ENCODE data around the gene C1QB. TPM values are rescaled to one million over a fixed set of nuclear protein-coding genes. Genes with fewer than 3 reads are reported as not detected.

The C1QB gene
- total and polyA plus RNA-seq, 9 of the 15 experiments (the other 6 are each of a cell fraction or from before 2014, with no cell fraction given) = 0.55 TPM; not detected in 8

DNA sequence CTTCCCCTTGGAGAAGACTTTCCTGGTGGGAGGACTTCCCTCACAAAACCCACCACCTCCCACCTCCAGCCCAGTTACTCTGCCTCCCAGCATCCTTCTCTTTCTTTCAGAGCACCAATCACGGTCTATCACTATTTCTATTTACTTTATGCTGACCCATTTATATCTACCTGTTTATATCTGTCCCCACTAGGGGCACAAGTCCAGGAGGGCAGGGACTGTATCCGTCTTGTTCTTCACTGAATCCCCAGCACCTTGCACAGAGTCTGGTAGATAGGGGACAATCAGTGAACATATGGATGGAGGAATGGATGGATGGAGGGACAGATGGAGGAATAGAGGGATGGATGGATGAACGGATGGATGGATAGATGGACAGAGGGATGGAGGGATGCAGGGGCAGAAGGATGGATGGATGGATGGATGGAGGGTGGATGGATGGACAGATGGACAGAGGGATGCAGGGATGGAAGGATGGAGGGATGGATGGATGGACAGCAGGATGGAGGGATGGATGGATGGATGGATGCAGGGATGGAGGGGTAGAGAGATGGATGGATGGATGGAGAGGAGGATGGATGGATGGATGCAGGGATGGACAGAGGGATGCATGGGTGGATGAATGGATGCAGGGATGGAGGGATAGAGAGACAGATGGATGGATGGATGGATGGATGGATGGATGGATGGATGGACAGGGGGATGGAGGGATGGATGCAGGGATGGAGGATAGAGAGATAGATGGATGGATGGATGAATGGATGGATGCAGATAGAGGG is 5.5 kb downstream of the C1QB start:
- no peak for ATAC-seq
- Histone ChIP-seq H3K79me2 (ENCODE audit: control insufficient read depth, insufficient read depth, low read length) (no peaks in the 10 kb centered on the region), H3K27me3 (ENCODE audit: control insufficient read depth in 2 of 2, insufficient read depth in 2 of 2, low read length in 2 of 2) (peaks cover under 1 to 29% of the 10 kb centered on the region in 2 experiments; a peak in 4 of 5 replicates), H3K36me3 (ENCODE audit: control insufficient read depth, insufficient read depth, low read length) (no peaks in the 10 kb centered on the region), H3K4me1 (replicated peaks in 1 of 2; ENCODE audit: control insufficient read depth in 2 of 2, insufficient read depth in 2 of 2, low read length in 2 of 2) (peaks cover 0 to 4% of the 10 kb centered on the region in 2 experiments; a peak in 1 of 5 replicates), H2AFZ (ENCODE audit: low read depth, low read length) (no peak overlapping the region), H3K9me1 (ENCODE audit: control insufficient read depth, insufficient read depth, low read length) (no peaks in the 10 kb centered on the region), H3K4me2 (ENCODE audit: insufficient read depth, low read length) (no peak overlapping the region), H3K27ac (ENCODE audit: extremely low read depth, low read depth, low read length) (no peak overlapping the region), H4K20me1 (replicated peaks; ENCODE audit: control insufficient read depth, insufficient read depth, low read length) (peaks cover 6% of the 10 kb centered on the region), H3K4me3 (no peak overlapping the region), H3K9ac (ENCODE audit: insufficient read depth in 1 of 2, low read depth in 2 of 2, low read length in 2 of 2) (no peak overlapping the region), H3K9me3 (replicated peaks; ENCODE audit: control insufficient read depth, insufficient read depth, low read depth, low read length) (no peaks in the 10 kb centered on the region)
- ChIA-PET POLR2A (interaction anchor here (1.0 kb wide), 1 partner anchor 22 kb away, joined by 4 read pairs; the partner anchor contains the start of gene C1QA), CTCF (ENCODE audit: low intra/inter-chr PET ratio) (no interaction called here)
- no peak for FAIRE-seq
- in situ Hi-C loops (cut with MboI) = no loop called here
- no peak for TF ChIP-seq NFXL1 (CRISPR knock-in tag; IDR thresholded peaks at IDR 0.05)
- TF ChIP-seq SETDB1 (IDR thresholded peaks at IDR 0.05; ENCODE audit: low read length) = no peak
- TF ChIP-seq HDAC1 (IDR thresholded peaks at IDR 0.05) = peak in 1 of 2 experiments; percentile 81; a peak in 2 of 4 replicates
- peak; percentile 46; the same call in 1 of the 2 replicates for TF ChIP-seq ELF4 (CRISPR knock-in tag; IDR thresholded peaks at IDR 0.05)
- TF ChIP-seq, protein P1, sequence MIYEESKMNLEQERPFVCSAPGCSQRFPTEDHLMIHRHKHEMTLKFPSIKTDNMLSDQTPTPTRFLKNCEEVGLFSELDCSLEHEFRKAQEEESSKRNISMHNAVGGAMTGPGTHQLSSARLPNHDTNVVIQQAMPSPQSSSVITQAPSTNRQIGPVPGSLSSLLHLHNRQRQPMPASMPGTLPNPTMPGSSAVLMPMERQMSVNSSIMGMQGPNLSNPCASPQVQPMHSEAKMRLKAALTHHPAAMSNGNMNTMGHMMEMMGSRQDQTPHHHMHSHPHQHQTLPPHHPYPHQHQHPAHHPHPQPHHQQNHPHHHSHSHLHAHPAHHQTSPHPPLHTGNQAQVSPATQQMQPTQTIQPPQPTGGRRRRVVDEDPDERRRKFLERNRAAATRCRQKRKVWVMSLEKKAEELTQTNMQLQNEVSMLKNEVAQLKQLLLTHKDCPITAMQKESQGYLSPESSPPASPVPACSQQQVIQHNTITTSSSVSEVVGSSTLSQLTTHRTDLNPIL (CRISPR knock-in tag; IDR thresholded peaks at IDR 0.05) = no peak
- peak; percentile 82 for TF ChIP-seq CTBP1 (IDR thresholded peaks at IDR 0.05; ENCODE audit: borderline replicate concordance)
- TF ChIP-seq KDM1A (IDR thresholded peaks at IDR 0.05) = peak; percentile 75 to 79; a peak in 3 of 4 replicates
- TF ChIP-seq, protein P2, sequence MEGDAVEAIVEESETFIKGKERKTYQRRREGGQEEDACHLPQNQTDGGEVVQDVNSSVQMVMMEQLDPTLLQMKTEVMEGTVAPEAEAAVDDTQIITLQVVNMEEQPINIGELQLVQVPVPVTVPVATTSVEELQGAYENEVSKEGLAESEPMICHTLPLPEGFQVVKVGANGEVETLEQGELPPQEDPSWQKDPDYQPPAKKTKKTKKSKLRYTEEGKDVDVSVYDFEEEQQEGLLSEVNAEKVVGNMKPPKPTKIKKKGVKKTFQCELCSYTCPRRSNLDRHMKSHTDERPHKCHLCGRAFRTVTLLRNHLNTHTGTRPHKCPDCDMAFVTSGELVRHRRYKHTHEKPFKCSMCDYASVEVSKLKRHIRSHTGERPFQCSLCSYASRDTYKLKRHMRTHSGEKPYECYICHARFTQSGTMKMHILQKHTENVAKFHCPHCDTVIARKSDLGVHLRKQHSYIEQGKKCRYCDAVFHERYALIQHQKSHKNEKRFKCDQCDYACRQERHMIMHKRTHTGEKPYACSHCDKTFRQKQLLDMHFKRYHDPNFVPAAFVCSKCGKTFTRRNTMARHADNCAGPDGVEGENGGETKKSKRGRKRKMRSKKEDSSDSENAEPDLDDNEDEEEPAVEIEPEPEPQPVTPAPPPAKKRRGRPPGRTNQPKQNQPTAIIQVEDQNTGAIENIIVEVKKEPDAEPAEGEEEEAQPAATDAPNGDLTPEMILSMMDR (IDR thresholded peaks at IDR 0.05 in 2 of 3, conservative IDR thresholded peaks at IDR 0.05 in 1 of 3; ENCODE audit: insufficient read depth in 2 of 3, low read depth in 1 of 3, low read length in 3 of 3) = peak in 2 of 3 experiments; percentile 14 to 21; a peak in 1 of 6 replicates
- TF ChIP-seq, protein P3, sequence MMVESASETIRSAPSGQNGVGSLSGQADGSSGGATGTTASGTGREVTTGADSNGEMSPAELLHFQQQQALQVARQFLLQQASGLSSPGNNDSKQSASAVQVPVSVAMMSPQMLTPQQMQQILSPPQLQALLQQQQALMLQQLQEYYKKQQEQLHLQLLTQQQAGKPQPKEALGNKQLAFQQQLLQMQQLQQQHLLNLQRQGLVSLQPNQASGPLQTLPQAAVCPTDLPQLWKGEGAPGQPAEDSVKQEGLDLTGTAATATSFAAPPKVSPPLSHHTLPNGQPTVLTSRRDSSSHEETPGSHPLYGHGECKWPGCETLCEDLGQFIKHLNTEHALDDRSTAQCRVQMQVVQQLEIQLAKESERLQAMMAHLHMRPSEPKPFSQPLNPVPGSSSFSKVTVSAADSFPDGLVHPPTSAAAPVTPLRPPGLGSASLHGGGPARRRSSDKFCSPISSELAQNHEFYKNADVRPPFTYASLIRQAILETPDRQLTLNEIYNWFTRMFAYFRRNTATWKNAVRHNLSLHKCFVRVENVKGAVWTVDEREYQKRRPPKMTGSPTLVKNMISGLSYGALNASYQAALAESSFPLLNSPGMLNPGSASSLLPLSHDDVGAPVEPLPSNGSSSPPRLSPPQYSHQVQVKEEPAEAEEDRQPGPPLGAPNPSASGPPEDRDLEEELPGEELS (CRISPR knock-in tag; IDR thresholded peaks at IDR 0.05; ENCODE audit: borderline replicate concordance) = no peak
- TF ChIP-seq NFYB (IDR thresholded peaks at IDR 0.05; ENCODE audit: extremely low read depth, insufficient read length) = no peak
- TF ChIP-seq, protein P4, sequence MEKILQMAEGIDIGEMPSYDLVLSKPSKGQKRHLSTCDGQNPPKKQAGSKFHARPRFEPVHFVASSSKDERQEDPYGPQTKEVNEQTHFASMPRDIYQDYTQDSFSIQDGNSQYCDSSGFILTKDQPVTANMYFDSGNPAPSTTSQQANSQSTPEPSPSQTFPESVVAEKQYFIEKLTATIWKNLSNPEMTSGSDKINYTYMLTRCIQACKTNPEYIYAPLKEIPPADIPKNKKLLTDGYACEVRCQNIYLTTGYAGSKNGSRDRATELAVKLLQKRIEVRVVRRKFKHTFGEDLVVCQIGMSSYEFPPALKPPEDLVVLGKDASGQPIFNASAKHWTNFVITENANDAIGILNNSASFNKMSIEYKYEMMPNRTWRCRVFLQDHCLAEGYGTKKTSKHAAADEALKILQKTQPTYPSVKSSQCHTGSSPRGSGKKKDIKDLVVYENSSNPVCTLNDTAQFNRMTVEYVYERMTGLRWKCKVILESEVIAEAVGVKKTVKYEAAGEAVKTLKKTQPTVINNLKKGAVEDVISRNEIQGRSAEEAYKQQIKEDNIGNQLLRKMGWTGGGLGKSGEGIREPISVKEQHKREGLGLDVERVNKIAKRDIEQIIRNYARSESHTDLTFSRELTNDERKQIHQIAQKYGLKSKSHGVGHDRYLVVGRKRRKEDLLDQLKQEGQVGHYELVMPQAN (IDR thresholded peaks at IDR 0.05; ENCODE audit: borderline replicate concordance) = no peak
- no TSS peak for BruUV-seq (replicated peaks)
- intact Hi-C loops (cut with micrococcal nuclease) = no loop called here
- no peak for DNase-seq (ENCODE audit: extremely low read depth in 1 of 4, low spot score in 3 of 4)
- WGBS (ENCODE audit: insufficient coverage, low coverage, missing lambda C conversion rate) = 2% methylated on average over 3 of the region's 3 CpGs

Measured in K562 (cell line).